Right cardiac atrium (tissue), 5 donors: ENCODE results near the gene PMFBP1. TPM values are rescaled to one million over a fixed set of nuclear protein-coding genes. Genes with fewer than 3 reads are reported as not detected.

Source experiments
- ATAC-seq, 2 donors: fragments of 200-7000 bp; cut with Tn5 transposase; one replicate each; pipeline versions ENCODE4 v1.8.0 to v1.9.1; 2020; ENCODE audit warnings: moderate library complexity in 2 of 2, mild to moderate bottlenecking in 1 of 2
- DNase-seq, 3 donors: peaks; one replicate each; pipeline ENCODE4 v3.0.0-alpha.2; 2020
- H3K27ac ChIP-seq: one replicate; pipeline ENCODE4 v1.5.1; 2013; ENCODE audit warnings: mild to moderate bottlenecking, low read length, control low read depth, moderate library complexity
- H3K27me3 ChIP-seq: one replicate; pipeline ENCODE4 v1.6.1; 2013; ENCODE audit not compliant: control insufficient read depth, insufficient read depth
- H3K4me1 ChIP-seq: one replicate; pipeline ENCODE4 v1.6.1; 2013; ENCODE audit warnings: low read length; ENCODE audit not compliant: control insufficient read depth, insufficient read depth
- H3K4me3 ChIP-seq: one replicate; pipeline ENCODE4 v1.5.1; 2013; ENCODE audit warnings: low read length, control low read depth
- H3K9me3 ChIP-seq: one replicate; pipeline ENCODE4 v1.6.1; 2013; ENCODE audit warnings: low read length; ENCODE audit not compliant: control insufficient read depth
- WGBS: extraction: QIAGEN DNeasy Blood & Tissue Kit; methylation state at CpG from one replicate; pipeline ENCODE4 v1.1.7; 2013; 5-methylcytosine and 5-hydroxymethylcytosine counted together
- intact Hi-C, 4 donors: fragments of 100-400 bp; cut with DNase I; formaldehyde crosslinking; loops; one replicate each; pipeline versions ENCODE4 v1.11.0 to v1.14.0; 2022 to 2023
- long read RNA-seq, 4 donors: library from polyadenylated mRNA; unstranded; transcript quantifications; one replicate each; pipeline ENCODE4 v2.0.0, GENCODE V29; 2020 to 2021
- polyA plus RNA-seq: library from polyadenylated mRNA; stranded (reverse); fragments of 200-250 nt; gene quantifications from one replicate; pipeline ENCODE4 v1.2.3, GENCODE V29; 2013
- total RNA-seq, 4 donors: library from RNA; stranded (reverse); fragmentation: NEBNext Ultra II Directional; extraction: Animal tissue kit (Norgen Biotek cat#: 25700); gene quantifications; one replicate each; pipeline ENCODE4 v1.2.1, GENCODE V29; 2021
- donor health status: healthy with polysubstance abuse.
- donor health status: DM: no; HTN: yes; CAD: no.
- donor health status: DM: no; HTN: no; CAD: no.
- donor health status: DM: no; HTN: yes; CAD: no; lungs with severe emphysema.
- donor health status: DM: yes; HTN: yes; CAD: no.

PMFBP1 gene, protein sequence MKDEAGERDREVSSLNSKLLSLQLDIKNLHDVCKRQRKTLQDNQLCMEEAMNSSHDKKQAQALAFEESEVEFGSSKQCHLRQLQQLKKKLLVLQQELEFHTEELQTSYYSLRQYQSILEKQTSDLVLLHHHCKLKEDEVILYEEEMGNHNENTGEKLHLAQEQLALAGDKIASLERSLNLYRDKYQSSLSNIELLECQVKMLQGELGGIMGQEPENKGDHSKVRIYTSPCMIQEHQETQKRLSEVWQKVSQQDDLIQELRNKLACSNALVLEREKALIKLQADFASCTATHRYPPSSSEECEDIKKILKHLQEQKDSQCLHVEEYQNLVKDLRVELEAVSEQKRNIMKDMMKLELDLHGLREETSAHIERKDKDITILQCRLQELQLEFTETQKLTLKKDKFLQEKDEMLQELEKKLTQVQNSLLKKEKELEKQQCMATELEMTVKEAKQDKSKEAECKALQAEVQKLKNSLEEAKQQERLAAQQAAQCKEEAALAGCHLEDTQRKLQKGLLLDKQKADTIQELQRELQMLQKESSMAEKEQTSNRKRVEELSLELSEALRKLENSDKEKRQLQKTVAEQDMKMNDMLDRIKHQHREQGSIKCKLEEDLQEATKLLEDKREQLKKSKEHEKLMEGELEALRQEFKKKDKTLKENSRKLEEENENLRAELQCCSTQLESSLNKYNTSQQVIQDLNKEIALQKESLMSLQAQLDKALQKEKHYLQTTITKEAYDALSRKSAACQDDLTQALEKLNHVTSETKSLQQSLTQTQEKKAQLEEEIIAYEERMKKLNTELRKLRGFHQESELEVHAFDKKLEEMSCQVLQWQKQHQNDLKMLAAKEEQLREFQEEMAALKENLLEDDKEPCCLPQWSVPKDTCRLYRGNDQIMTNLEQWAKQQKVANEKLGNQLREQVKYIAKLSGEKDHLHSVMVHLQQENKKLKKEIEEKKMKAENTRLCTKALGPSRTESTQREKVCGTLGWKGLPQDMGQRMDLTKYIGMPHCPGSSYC
- total RNA-seq: under 1 TPM in 3 of 4 donors, not detected in 1; 0.42 to 0.51 (median 0.44) TPM
- polyA plus RNA-seq: 0.38 TPM
- long read RNA-seq, donor 1, partial matches to known transcripts: 1 of 1 reads
- long read RNA-seq, donor 1, other reads (novel, unspliced or antisense): 0 of 1 reads
- long read RNA-seq, donor 2, partial matches to known transcripts: 0 of 1 reads
- long read RNA-seq, donor 2, other reads (novel, unspliced or antisense): 1 of 1 reads
- long read RNA-seq, donor 3, partial matches to known transcripts: 0 of 1 reads
- long read RNA-seq, donor 3, other reads (novel, unspliced or antisense): 1 of 1 reads
- long read RNA-seq, donor 4: 0 reads

DNA sequence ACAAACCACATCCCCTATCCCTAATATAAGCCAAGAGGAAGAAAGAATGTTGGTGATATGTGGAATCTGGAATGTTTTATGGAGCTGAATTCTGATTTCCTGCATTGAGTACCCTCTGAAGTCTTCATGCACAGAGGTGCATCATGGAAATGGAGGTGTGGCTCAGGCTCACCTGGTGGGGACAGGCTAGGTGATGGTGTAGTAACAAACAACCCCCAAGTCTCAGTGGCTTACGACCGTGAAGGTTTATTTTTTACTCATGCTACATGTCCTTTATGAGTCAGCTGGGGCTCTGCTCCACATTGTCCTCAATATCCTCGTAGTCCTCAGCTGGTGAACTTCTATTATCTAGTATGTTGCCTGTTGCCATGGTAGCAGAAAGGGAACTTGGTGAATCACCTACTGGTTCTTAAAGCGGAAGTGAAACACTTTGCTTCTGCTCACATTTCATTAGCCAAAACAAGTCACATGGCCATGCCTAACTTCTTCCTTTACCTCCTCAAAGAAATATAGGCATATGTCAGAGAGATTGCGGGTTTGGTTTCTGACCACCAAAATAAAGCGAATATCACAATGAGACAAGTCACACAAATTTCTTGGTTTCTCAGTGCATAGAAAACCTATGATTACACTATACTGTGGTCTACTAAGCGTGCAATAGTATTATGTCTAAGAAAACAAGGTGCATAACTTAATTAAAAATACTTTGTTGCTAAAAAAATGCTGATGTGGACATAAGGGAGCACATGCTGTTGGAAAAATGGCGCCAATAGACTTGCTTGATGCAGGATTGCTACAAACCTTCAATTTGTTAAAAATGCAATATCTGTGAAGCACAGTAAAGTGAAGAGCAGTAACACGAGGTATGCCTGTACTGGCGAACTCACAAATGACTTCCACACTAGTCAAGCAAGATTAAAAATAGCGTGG, at the start of gene PMFBP1:
TSS of gene PMFBP1 (minus strand) at position 51 of the 930 bp plus-strand sequence. CDS start 947 bp downstream, outside the sequence.
- 69% methylated on average over 11 of the region's 11 CpGs for WGBS
- intact Hi-C loops: no loop called here
- Histone ChIP-seq H3K9me3 (no peaks in the 10 kb centered on the region), H3K27ac (no peak within 1 kb of the TSS), H3K4me1 (no peaks in the 10 kb centered on the region), H3K4me3 (no peak within 1 kb of the TSS), H3K27me3 (no peaks in the 10 kb centered on the region)
- ATAC-seq (peak; percentile 56 to 60), DNase-seq (peak in 1 of 3 donors; percentile 13)

DNA sequence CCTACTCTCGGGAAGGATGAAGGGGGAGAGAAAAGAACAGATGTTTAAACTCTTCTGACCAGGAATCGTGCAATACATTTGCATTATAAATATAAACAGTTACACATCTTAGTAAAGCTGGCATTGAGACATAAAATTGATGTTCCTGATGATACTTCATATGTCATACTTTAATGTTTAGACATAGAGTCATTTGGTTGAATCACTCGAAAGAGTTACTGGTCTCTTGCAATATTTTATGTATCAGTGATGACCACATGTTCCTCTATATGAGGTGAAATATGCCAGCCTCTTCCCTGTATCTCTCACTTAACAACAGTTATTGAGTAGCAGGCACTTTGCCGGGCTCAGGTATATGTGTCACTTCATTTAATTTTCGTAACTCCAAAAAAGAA, 49.7 kb upstream of the PMFBP1 start:
- ATAC-seq (no peak), DNase-seq (no peak)
- H3K9me3 ChIP-seq: no peaks in the 10 kb centered on the region
- intact Hi-C loops: no loop called here
- 60% methylated on average over 5 of the region's 5 CpGs for WGBS
- no peak overlapping the region for H3K4me3 ChIP-seq
- no peaks in the 10 kb centered on the region for H3K4me1 ChIP-seq
- H3K27me3 ChIP-seq: no peaks in the 10 kb centered on the region
- no peak overlapping the region for H3K27ac ChIP-seq

DNA sequence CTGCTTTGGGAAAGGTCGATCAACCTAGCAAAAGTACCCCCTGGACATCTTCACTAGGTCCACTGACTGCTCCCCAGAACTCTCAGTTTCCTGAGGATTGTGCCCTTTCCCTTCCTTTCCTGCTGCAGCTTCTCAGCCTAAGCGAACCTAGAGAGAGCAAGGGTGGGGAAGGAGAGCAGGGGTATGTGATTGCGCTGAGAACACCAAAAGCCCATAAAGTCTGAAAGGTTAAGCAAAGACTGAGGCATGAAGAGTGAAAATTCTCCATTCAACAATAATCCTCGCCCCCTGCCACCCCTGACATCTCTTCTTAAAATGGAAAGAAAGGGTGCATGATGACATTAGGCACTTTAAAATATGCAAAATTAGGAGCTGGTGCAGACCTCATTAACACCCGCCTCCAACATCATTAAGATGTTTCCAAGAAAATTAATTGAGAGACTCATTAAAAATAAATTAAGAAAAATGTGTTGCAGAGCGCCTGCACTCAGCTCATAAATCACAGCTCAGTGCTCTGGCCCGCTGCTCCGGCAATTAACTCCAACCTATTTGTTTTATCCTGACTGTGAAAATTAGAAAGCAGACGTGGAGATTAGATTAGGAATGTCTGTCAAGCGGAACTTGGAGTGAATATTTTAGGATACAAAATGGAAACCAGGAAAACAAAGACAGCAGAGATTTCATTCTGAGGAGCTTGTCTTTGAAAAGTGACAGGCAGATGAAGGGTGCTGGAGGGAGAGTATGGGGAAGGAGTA, 49.1 kb upstream of the PMFBP1 start:
- Histone ChIP-seq H3K27me3 (no peaks in the 10 kb centered on the region), H3K4me3 (no peak overlapping the region), H3K9me3 (no peaks in the 10 kb centered on the region), H3K27ac (no peak overlapping the region), H3K4me1 (no peaks in the 10 kb centered on the region)
- WGBS: 58% methylated on average over 10 of the region's 10 CpGs
- intact Hi-C loops: no loop called here
- DNase-seq (no peak), ATAC-seq (no peak)

DNA sequence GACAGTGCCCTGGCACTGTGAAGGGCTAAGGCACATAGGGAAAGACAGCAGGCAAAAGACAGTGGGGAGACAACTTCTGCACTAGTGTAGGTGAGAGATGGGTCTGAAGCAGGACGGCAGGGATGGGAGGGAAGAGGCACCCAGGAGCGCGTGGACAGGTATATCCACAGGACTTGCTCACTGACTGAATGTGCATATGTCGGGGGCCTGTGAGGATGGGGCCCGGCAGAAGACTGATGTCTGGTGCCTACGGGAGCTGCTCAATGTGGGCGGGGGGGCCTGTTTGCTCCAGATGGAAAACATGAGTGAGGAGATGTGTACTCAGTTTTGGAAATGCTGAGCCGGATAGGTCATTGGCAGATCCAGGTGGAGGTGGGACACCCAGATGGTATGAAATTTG, 47.3 kb upstream of the PMFBP1 start:
- no peak for DNase-seq
- H3K27me3 ChIP-seq: no peaks in the 10 kb centered on the region
- no peak for ATAC-seq
- no peaks in the 10 kb centered on the region for H3K9me3 ChIP-seq
- intact Hi-C loops: no loop called here
- 92% methylated on average over 8 of the region's 8 CpGs for WGBS
- no peak overlapping the region for H3K27ac ChIP-seq
- no peak overlapping the region for H3K4me3 ChIP-seq
- H3K4me1 ChIP-seq: no peaks in the 10 kb centered on the region

DNA sequence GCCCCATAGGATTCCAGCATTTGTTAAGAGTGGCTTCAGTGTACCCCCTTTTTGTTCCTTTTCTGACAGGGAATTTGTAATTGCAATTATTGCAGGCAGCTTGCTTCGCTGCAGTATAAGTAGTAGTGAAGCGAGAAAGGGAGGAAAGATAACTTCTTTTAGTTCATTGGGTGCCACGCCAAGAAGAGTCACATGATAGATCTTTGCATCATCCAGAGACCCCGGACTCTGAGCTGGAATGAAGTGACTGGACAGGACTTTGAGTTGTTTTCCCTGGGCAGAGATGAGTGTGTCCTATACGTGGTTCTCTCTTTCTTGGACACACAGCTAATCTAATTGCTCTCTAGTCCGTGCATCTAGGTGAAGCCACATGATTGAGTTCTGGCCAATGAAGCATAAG, 44.8 kb upstream of the PMFBP1 start:
- ATAC-seq: no peak
- Histone ChIP-seq H3K27me3 (no peaks in the 10 kb centered on the region), H3K27ac (no peak overlapping the region), H3K4me1 (no peaks in the 10 kb centered on the region), H3K9me3 (no peaks in the 10 kb centered on the region), H3K4me3 (no peak overlapping the region)
- 62% methylated on average over 6 of the region's 6 CpGs for WGBS
- DNase-seq: no peak
- intact Hi-C loops: no loop called here

DNA sequence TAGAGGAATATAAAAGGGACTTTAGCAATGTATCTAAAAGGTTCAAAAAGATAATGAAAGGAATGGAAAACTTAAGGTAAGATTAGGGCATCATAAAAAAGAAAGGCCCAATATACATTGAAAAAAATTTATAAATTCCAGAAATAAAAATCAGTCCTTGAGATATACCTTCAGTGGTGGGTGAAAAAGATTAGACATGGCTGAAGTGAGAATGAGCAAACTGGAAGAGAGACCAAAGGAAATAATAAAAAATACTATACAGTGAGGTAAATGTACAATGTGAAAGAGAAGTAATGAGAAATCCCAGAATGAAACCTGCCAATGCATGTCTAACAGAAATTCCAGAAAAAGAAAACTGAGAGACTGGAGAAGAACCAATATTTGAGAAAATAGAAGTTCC, 42.9 kb upstream of the PMFBP1 start:
- no peak overlapping the region for H3K27ac ChIP-seq
- H3K9me3 ChIP-seq: no peaks in the 10 kb centered on the region
- no peak for DNase-seq
- no peaks in the 10 kb centered on the region for H3K27me3 ChIP-seq
- no peak for ATAC-seq
- H3K4me3 ChIP-seq: no peak overlapping the region
- intact Hi-C loops: no loop called here
- peaks cover 1% of the 10 kb centered on the region for H3K4me1 ChIP-seq

DNA sequence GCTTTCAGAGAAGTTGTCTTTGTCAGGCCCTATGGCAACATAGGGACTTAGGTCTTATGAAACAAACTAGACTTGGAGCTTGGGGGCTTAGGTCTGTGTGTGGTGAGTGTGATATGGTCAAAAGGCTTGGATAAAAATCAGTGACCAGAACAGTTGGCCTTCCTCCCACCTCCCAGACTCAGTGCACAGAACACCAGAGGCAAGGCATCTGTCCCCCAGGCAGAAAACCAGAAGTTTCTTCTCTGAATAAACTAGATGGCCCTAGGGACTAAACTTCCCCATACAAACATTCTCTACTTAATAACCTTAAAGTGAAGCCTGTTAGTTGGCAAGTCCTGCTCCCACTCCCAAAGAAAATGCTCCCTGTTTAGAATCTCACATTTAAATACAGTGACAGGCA, 39.2 kb upstream of the PMFBP1 start:
- intact Hi-C loops: no loop called here
- H3K27ac ChIP-seq: no peak overlapping the region
- no peaks in the 10 kb centered on the region for H3K9me3 ChIP-seq
- no peaks in the 10 kb centered on the region for H3K27me3 ChIP-seq
- H3K4me3 ChIP-seq: no peak overlapping the region
- no peak for DNase-seq
- H3K4me1 ChIP-seq: peaks cover 1% of the 10 kb centered on the region
- ATAC-seq: no peak

DNA sequence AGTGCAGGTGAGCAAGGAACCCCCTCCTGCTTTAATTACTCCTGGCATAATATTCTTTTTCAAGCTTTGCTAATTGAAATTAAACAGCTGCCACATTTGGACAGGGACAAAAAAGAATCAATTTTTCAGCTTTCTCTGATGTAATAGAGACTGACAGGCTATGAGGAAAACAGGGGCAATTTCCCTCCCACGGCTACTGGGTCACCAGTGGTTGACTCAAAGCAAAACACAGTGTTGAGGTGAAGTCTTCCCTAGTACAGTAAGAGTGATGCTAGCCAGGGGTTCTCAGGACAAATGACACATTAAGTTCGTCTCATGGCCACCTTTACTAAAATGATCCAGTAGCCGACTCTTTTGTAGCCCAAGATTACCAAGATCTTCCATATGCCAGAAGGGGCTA, 38.6 kb upstream of the PMFBP1 start:
- no peak for DNase-seq
- WGBS: 86% methylated on average over 3 of the region's 3 CpGs
- no peak overlapping the region for H3K4me3 ChIP-seq
- no peak overlapping the region for H3K27ac ChIP-seq
- intact Hi-C loops: no loop called here
- H3K4me1 ChIP-seq: peaks cover 1% of the 10 kb centered on the region
- H3K27me3 ChIP-seq: no peaks in the 10 kb centered on the region
- H3K9me3 ChIP-seq: no peaks in the 10 kb centered on the region
- ATAC-seq: no peak

DNA sequence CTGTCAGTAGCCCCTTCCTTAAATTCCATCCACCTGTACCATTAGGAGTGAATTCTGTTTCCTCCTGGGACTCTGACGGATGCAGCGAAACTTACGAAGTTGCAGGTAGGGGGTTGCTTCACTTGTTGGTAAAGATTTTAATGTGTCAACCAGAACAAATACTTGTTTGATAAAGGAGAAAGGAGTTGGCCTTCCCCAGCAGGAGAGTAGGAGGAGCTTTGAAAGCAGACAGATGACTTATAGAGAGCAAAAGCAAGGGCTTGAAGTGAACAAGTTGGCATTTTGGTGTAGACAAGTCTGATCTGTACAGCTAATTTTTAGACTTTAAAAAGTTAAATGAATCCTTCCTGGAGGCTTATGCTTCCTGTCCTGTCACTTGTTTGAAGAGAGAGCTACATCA, 38.1 kb upstream of the PMFBP1 start:
- WGBS: 94% methylated on average over 3 of the region's 3 CpGs
- Histone ChIP-seq H3K4me3 (no peak overlapping the region), H3K9me3 (no peaks in the 10 kb centered on the region), H3K27ac (no peak overlapping the region), H3K27me3 (no peaks in the 10 kb centered on the region), H3K4me1 (peaks cover 1% of the 10 kb centered on the region)
- intact Hi-C loops: no loop called here
- DNase-seq (no peak), ATAC-seq (no peak)

DNA sequence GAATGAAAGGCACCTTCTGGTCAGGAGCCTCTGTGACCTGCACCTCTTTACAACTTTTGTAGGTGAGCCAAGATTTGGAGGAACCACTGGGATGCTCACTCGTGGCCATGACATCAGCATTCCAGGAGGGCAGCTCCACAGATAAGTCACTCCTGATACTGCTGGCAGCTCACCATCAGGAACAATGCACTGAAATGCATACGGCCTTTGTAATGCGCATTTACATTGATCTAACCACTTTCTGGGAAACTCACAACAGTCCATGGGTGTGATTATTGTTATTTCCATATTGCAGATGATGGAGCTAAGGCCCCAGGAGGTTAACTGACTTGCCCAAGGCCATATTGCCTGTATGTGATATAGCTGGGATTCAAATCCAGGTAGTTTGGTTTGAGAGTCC, 34.3 kb upstream of the PMFBP1 start:
- WGBS: 68% methylated on average over 3 of the region's 3 CpGs

More for the DNA sequence above, 34.3 kb upstream of the PMFBP1 start:
- no peak overlapping the region for H3K4me3 ChIP-seq
- no peak for DNase-seq
- H3K27me3 ChIP-seq: no peaks in the 10 kb centered on the region
- no peak overlapping the region for H3K27ac ChIP-seq
- intact Hi-C loops: no loop called here
- no peak for ATAC-seq
- H3K9me3 ChIP-seq: no peaks in the 10 kb centered on the region
- peaks cover 1% of the 10 kb centered on the region for H3K4me1 ChIP-seq
